Skeletal muscle tissue (tissue), 4 donors: Measurements from ENCODE around the gene PNLIP. TPM values are rescaled to one million over a fixed set of nuclear protein-coding genes. Genes with fewer than 3 reads are reported as not detected.

Source experiments
- H3K27ac ChIP-seq: one replicate; pipeline ENCODE4 v1.7.0; 2013; ENCODE audit warnings: mild to moderate bottlenecking, low read depth, low read length, inconsistent platforms
- H3K27me3 ChIP-seq, 3 donors: one replicate each; pipeline ENCODE4 v1.7.0; 2013; ENCODE audit warnings: low read length in 3 of 3; ENCODE audit not compliant: control insufficient read depth in 3 of 3, insufficient read depth in 3 of 3
- H3K36me3 ChIP-seq, 3 donors: one replicate each; pipeline ENCODE4 v1.7.0; 2013; ENCODE audit warnings: low read length in 3 of 3; ENCODE audit not compliant: control insufficient read depth in 3 of 3, insufficient read depth in 3 of 3
- H3K4me1 ChIP-seq, 3 donors: one replicate each; pipeline ENCODE4 v1.7.0; 2013; ENCODE audit warnings: low read length in 3 of 3, mild to moderate bottlenecking in 3 of 3; ENCODE audit not compliant: control insufficient read depth in 3 of 3, insufficient read depth in 3 of 3
- H3K4me3 ChIP-seq, 3 donors: one replicate each; pipeline ENCODE4 v1.7.0; 2013; ENCODE audit warnings: low read length in 3 of 3
- H3K9ac ChIP-seq, 3 donors: one replicate each; pipeline ENCODE4 v1.7.0; 2013; ENCODE audit warnings: low read length in 3 of 3, mild to moderate bottlenecking in 3 of 3, moderate library complexity in 2 of 3, low read depth in 1 of 3
- H3K9me3 ChIP-seq, 3 donors: one replicate each; pipeline ENCODE4 v1.7.0; 2013; ENCODE audit warnings: low read length in 3 of 3; ENCODE audit not compliant: control insufficient read depth in 3 of 3
- total RNA-seq: library from RNA; depleted of rRNA; stranded (reverse); fragments of >200 nt; gene quantifications from one replicate; pipeline ENCODE4 v1.2.3, GENCODE V29; 2014
- donor health status: Osteomylitis.

Gene PNLIP
- total RNA-seq, 1 donor from 2014 or later: 1.0 TPM

DNA sequence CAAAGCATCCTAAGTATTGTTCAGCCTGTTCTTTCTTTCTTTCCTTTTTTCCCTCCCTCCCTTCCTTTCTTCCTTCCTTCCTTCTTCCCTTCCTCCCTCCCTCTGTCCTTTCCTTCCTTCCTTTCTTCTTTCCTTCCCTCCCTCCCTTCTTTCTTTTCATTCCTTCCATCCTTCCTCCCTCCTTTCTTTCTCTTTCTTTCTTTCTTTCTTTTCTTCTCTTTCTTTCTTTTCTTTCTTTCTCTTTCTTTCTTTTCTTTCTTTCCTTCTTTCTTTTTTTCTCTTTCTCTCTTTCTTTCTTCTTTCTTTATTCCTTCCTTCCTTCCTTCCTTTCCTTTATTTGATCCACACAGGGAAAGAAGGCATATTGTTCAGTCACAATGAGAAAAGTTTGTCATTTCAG lies 21.2 kb downstream of the PNLIP start:
- H3K9ac ChIP-seq: no peak overlapping the region
- no peak overlapping the region for H3K4me3 ChIP-seq
- H3K9me3 ChIP-seq: no peaks in the 10 kb centered on the region
- H3K36me3 ChIP-seq: no peaks in the 10 kb centered on the region
- no peaks in the 10 kb centered on the region for H3K4me1 ChIP-seq
- H3K27ac ChIP-seq: no peak overlapping the region
- H3K27me3 ChIP-seq: no peaks in the 10 kb centered on the region

DNA sequence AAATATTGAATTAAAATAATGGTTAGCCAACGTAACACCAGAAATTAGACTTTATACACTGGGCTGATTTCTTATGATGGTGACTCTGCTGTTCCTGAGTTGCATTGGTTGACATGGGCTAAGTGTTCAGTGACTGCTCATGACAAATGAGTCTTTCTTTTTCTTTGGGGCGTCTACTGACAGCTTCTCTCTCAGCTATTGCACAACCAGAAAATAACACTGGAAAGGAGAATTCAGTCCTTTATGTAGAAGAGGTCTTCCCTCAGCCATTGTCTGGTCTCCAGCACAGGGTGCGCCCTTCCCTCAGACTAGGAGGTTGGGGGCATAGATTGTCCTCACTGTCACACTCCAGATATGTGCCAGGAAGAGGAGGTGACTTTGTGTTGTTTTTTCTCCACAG lies 21.6 kb downstream of the PNLIP start:
- no peak overlapping the region for H3K27ac ChIP-seq
- no peak overlapping the region for H3K9ac ChIP-seq
- no peak overlapping the region for H3K4me3 ChIP-seq
- H3K36me3 ChIP-seq: no peaks in the 10 kb centered on the region
- H3K27me3 ChIP-seq: no peaks in the 10 kb centered on the region
- H3K4me1 ChIP-seq: no peaks in the 10 kb centered on the region
- H3K9me3 ChIP-seq: no peaks in the 10 kb centered on the region

DNA sequence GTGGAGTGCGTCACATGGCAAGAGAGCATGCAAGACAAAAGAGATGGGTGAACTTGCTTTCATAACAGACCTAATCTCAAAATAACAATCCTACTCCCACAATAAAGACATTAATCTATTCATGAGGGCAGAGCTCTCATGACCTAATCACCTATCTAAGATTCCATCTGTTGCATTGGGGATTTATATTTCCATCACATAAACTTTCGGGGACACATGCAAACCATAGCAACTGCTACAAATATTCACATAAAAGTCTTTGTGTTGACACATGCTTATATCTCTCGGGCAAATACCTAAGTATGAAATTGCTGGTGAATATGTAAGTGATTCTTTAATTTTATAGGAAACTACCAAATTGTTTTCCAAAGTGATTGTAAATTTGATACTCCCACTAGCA lies 29.1 kb downstream of the PNLIP start:
- H3K4me3 ChIP-seq: no peak overlapping the region
- H3K36me3 ChIP-seq: no peaks in the 10 kb centered on the region
- H3K27me3 ChIP-seq: no peaks in the 10 kb centered on the region

DNA sequence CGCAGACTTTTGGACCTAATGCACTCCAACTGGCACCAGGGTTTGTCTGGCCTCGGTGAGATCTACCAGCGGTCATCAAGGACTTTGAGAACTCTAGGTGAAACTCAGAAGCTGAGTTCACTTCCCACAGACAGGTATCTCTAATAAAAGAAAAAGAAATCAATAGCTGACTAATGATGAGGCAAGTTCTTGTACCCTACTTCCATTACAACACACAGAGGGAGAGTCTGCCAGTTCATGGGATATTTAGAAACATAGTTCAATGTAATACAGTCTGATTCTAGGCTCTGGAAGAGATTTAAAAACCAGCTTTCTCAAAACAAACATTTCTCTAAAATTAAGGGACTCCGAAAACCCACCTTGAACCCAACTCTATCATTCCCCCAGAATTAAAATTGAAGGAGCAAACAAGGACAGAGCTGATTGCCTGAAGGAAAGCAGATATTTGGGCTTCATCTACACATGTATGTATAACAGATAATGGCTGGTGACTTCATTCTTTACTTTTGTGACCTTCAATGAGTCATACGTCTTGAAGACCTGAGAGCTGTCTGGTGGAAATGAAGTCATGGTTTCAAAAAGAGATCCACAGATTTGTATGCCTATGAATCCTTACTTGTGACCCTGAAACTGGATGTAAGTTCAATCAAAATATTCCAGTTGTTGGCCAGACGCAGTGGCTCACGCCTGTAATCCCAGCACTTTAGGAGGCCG lies 42.3 kb downstream of the PNLIP start:
- no peaks in the 10 kb centered on the region for H3K4me1 ChIP-seq
- peaks cover 0 to 2% (median 0%) of the 10 kb centered on the region in 3 donors for H3K9me3 ChIP-seq
- H3K4me3 ChIP-seq: no peak overlapping the region
- no peaks in the 10 kb centered on the region for H3K27me3 ChIP-seq
- H3K9ac ChIP-seq: no peak overlapping the region
- H3K27ac ChIP-seq: no peak overlapping the region
- H3K36me3 ChIP-seq: no peaks in the 10 kb centered on the region

More for the DNA sequence above, 29.1 kb downstream of the PNLIP start:
- no peak overlapping the region for H3K9ac ChIP-seq
- H3K27ac ChIP-seq: no peak overlapping the region
- H3K9me3 ChIP-seq: no peaks in the 10 kb centered on the region
- H3K4me1 ChIP-seq: no peaks in the 10 kb centered on the region

DNA sequence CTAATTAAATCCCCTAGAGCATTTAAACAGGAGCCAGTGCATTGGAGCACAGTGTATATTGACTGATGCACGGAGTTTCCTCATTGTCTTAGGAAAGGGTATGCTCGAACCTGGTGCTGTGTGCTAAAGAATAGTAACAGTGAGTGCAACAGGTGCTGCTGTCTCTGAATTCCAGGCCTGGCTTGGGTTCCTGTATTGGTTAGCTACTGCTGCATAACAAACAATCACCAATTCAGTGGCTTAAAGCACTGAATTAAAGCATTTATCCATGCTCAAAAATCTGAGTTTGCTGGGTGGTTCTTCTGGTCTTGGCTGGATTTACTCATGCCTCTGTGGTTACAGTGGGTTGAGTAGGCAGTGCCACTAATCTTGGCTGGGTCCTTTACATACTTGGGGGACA lies 43.3 kb downstream of the PNLIP start:
- no peak overlapping the region for H3K9ac ChIP-seq
- H3K36me3 ChIP-seq: no peaks in the 10 kb centered on the region
- H3K4me3 ChIP-seq: no peak overlapping the region
- H3K27me3 ChIP-seq: no peaks in the 10 kb centered on the region
- no peak overlapping the region for H3K27ac ChIP-seq
- H3K9me3 ChIP-seq: peaks cover 0 to 2% (median 0%) of the 10 kb centered on the region in 3 donors
- no peaks in the 10 kb centered on the region for H3K4me1 ChIP-seq

DNA sequence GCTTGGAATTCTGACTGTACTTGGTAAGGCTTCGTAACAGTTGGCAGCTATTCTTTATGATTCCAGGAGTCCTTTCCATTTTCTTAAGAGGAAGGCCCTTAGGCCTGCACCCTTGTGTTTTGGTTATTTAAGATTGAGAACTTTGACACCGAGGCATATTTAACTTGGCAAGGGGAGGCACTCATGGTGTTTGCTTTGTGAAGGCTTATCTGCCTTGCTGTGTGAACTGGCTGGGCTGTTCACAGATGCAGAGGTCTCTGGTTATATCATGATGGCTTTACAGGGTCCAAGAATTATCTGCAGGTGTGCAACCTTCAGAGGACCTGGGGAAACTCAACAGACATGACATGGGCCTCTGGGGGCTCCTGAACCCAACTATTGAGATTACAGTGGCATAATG lies 44.2 kb downstream of the PNLIP start:
- Histone ChIP-seq H3K27ac (no peak overlapping the region), H3K9me3 (peaks cover 0 to 2% (median 0%) of the 10 kb centered on the region in 3 donors), H3K4me3 (no peak overlapping the region), H3K27me3 (peaks cover 0 to 3% (median 0%) of the 10 kb centered on the region in 3 donors), H3K36me3 (no peaks in the 10 kb centered on the region), H3K9ac (no peak overlapping the region), H3K4me1 (no peaks in the 10 kb centered on the region)

DNA sequence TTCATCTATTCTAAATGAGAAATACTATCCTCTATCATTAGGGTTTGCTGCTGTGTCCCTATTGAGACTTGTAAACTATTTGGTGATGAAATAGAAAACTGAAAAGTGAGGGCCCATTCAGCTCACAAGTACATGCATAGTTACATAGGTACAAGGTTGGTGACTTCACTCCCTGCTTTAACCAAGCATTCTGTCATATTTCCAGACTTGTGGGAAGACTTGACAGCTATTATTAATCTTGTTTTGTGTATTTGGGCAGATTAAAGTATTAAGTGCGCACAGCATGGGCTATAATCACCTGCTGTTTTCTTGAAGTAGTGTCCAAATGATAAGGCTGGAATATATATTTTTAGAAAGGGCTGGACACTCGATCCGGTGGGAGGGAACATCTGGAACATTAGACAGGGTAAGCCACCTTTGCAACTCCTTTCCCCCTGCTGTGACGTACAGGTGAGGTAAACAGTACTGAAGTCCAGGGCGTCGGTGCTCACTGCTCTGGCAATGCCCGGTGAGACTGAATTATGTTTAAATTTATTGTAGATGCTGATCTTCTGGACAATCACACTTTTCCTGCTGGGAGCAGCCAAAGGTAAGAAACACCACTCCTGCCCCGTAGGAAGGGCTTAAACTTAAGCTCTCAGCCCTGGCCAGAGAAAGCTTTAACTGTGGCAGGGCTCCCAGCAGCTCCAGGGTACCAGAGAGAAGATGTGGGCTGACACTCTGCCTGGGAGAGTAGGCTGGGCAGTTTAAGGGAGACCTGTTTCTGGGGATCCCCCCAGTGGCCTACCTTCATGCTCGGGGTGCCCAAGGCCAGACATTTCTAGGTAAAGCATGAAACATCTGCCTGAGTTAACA lies 45.1 kb downstream of the PNLIP start, which contains the start of gene PNLIPRP1:
Gene PNLIPRP1, plus strand, starts transcription at position 370 of the 855 bp plus-strand sequence. Its CDS starts 171 bp downstream, at position 541.
- Histone ChIP-seq H3K4me1 (no peaks in the 10 kb centered on the region), H3K4me3 (no peak within 1 kb of the TSS), H3K36me3 (no peaks in the 10 kb centered on the region), H3K9ac (no peak within 1 kb of the TSS), H3K9me3 (peaks cover 0 to 2% (median 0%) of the 10 kb centered on the region in 3 donors), H3K27me3 (peaks cover 0 to 3% (median 0%) of the 10 kb centered on the region in 3 donors), H3K27ac (no peak within 1 kb of the TSS)

DNA sequence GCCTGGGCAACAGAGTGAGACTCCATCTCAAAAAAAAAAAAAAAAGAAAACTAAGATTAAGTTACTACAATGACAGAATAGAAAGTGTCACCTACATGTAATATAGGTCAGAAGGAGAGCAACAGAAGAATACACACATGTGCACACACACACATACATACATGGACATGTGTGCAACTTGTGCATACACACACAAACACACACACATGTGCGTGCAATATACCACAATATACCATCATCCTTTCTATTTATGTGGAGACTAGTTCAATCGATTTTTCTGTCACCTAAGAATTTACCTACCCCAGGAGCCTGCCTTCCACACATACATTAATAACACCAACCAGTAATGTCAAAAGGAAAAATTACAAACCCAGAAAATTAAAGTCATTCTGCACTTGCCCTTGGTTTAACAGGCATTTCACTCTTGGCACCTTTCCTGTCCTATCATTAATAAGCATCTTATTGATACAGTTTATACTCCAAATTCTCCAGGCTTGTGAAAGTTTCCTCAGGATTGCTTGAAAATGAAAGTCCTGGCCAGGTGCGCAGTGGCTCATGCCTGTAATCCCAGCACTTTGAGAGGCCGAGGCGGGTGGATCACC lies 47.5 kb downstream of the PNLIP start:
- H3K27me3 ChIP-seq: peaks cover 0 to 3% (median 0%) of the 10 kb centered on the region in 3 donors
- H3K4me1 ChIP-seq: no peaks in the 10 kb centered on the region
- H3K9me3 ChIP-seq: peaks cover 0 to 2% (median 0%) of the 10 kb centered on the region in 3 donors
- H3K36me3 ChIP-seq: no peaks in the 10 kb centered on the region
- no peak overlapping the region for H3K27ac ChIP-seq
- no peak overlapping the region for H3K9ac ChIP-seq
- H3K4me3 ChIP-seq: no peak overlapping the region

DNA sequence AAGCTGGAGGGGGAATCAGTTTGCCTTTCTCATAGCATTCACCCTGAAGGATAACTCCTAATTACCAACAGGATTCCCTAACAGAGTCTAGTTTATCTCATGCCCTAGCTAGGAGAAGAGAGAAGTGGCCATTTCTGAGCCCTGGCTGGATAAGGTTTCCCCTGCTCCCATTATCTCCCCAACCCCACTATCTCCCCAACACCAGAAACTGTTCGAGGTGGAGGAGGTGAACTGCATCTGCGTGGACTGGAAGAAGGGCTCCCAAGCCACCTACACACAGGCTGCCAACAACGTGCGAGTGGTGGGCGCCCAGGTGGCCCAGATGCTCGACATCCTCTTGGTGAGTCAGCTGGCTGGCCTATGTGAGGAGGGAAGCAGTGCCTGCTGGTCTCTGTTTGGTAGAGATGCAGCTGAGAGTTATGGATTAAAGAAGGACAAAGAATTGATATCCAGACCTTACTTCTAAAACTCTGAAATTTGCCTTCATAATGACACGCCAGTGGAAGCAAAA lies 48.8 kb downstream of the PNLIP start:
- no peaks in the 10 kb centered on the region for H3K9me3 ChIP-seq
- H3K4me3 ChIP-seq: no peak overlapping the region
- no peaks in the 10 kb centered on the region for H3K4me1 ChIP-seq

More for the DNA sequence above, 48.8 kb downstream of the PNLIP start:
- Histone ChIP-seq H3K36me3 (no peaks in the 10 kb centered on the region), H3K27ac (no peak overlapping the region), H3K27me3 (peaks cover 0 to 3% (median 0%) of the 10 kb centered on the region in 3 donors), H3K9ac (no peak overlapping the region)
